Caco-2 (cell line): ENCODE data around the gene TTC31. TPM values are rescaled to one million over a fixed set of nuclear protein-coding genes. Genes with fewer than 3 reads are reported as not detected.

ENCODE experiments used
- BruUV-seq: library from RNA; stranded (reverse); fragments of 400-500 nt; replicated peaks from 2 replicates; lab custom pipeline; 2021; lab: Mats Ljungman, UMichigan
- CTCF ChIA-PET: fragments of 300-600 bp; sonication (Branson Sonifier 250); formaldehyde crosslinking; loops from one replicate; lab custom pipeline; 2022; ENCODE audit warnings: antibody characterized with exemption; lab: Charles Lee
- POLR2A ChIA-PET: fragments of 300-600 bp; sonication (Branson Sonifier 250); formaldehyde crosslinking; loops from one replicate; lab custom pipeline; 2022; ENCODE audit warnings: antibody characterized with exemption; lab: Charles Lee
- DNase-seq, 2 experiments: peaks; one replicate each; pipeline versions ENCODE4 v3.0.0 to v3.0.0-alpha.2; 2020 to 2022
- H3K27me3 ChIP-seq: replicated peaks from 2 replicates; pipeline ENCODE4 v1.6.0; 2011; ENCODE audit warnings: low read length; ENCODE audit not compliant: control insufficient read depth, insufficient read depth
- H3K36me3 ChIP-seq: 2 replicates; pipeline ENCODE4 v1.5.1; 2011; ENCODE audit warnings: low read length; ENCODE audit not compliant: control insufficient read depth, insufficient read depth
- H3K4me1 ChIP-seq: fragments of 250-450 bp; sonication (Bioruptor Pico); 2 replicates; pipeline ENCODE4 v1.5.1; 2020; ENCODE audit warnings: mild to moderate bottlenecking
- H3K4me3 ChIP-seq: 2 replicates; pipeline ENCODE4 v1.5.1; 2011; ENCODE audit warnings: low read depth, mild to moderate bottlenecking, control low read depth, low read length
- H3K9me3 ChIP-seq: fragments of 250-450 bp; sonication (Bioruptor Pico); 2 replicates; pipeline ENCODE4 v1.5.1; 2020; ENCODE audit warnings: mild to moderate bottlenecking, moderate library complexity
- H3K27ac Mint-ChIP-seq: one replicate; pipeline ENCODE4 v1.8.0; 2022; ENCODE audit warnings: mixed read lengths; ENCODE audit not compliant: unreplicated experiment
- H3K27me3 Mint-ChIP-seq: one replicate; pipeline ENCODE4 v1.8.0; 2022; ENCODE audit warnings: mixed read lengths; ENCODE audit not compliant: insufficient read depth, unreplicated experiment
- H3K36me3 Mint-ChIP-seq: one replicate; pipeline ENCODE4 v1.8.0; 2022; ENCODE audit warnings: mild to moderate bottlenecking, mixed read lengths; ENCODE audit not compliant: insufficient read depth, unreplicated experiment
- H3K4me1 Mint-ChIP-seq: one replicate; pipeline ENCODE4 v1.8.0; 2022; ENCODE audit warnings: low read depth, mixed read lengths; ENCODE audit not compliant: unreplicated experiment
- H3K4me3 Mint-ChIP-seq: one replicate; pipeline ENCODE4 v1.8.0; 2022; ENCODE audit warnings: mild to moderate bottlenecking, moderate library complexity, mixed read lengths; ENCODE audit not compliant: unreplicated experiment
- H3K9me3 Mint-ChIP-seq: one replicate; pipeline ENCODE4 v1.8.0; 2022; ENCODE audit warnings: mixed read lengths; ENCODE audit not compliant: unreplicated experiment
- intact Hi-C: fragments of 100-400 bp; cut with micrococcal nuclease; formaldehyde crosslinking; loops from one replicate; pipeline ENCODE4 v1.10.0; 2022; ENCODE audit not compliant: unreplicated experiment
- total RNA-seq: library from RNA; stranded (reverse); gene quantifications from 2 replicates; pipeline ENCODE4 v1.2.3, GENCODE V29; 2022
- TF ChIP-seq, protein P1 (sequence below), 2 experiments: fragments of 200-600 bp in 1 of 2; IDR thresholded peaks; 1 replicate in 1 of 2; 2 replicates in 1 of 2; pipeline versions ENCODE4 v1.5.1 to v1.8.0; 2011 to 2022; ENCODE audit warnings: antibody characterized with exemption in 1 of 2, control low read depth in 1 of 2, inconsistent platforms in 1 of 2, low read depth in 1 of 2, low read length in 1 of 2, mild to moderate bottlenecking in 1 of 2, moderate library complexity in 1 of 2; ENCODE audit not compliant: insufficient read depth in 1 of 2, severe bottlenecking in 1 of 2, unreplicated experiment in 1 of 2

TTC31 gene
- total RNA-seq, 1 experiment from 2014 or later, result 32.4 TPM

DNA sequence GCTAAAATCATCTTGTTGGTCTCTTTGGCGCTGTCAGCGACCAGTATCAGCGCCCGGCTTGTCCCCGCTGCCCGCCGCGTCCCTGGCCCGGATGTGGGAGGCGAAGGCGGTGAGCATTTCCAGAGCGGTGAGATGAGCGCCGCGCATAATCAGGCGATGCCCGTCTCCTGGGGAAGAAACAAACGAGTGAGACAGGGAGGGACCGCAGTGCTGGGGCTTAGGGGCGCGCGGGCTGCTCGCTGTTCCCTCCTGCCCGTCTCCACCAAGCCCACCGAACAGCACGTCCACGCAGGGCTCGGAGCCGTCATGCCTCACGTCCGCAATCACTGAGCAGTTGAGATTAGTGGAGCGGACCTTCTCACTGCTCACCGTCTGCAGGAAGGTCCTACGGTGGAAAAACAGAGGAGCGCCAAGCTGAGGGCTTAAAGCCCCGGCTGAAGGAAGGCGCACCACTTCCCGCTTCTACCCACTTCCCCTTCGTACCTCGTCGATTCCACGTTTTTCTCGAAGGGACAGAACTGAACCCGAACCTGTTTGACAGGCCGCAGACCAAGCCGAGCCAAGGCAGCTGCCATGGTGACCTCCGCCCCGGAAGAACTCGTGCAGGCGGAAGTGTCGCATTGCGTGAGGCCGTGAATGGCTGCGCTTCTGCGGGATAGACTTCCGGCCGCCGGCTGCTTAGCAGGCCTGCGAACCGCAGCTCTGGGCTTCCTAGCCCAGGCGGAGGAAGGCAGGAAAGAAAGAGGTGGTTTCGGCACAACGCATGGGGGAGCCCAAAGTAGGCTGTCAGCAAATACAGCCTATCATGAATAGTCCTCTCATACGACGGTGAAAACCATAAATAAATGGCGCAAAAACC, 10.6 kb upstream of the TTC31 start, which contains the start of gene MRPL53:
Gene MRPL53, minus strand, starts transcription at position 595 of the 859 bp plus-strand sequence. Its CDS starts 20 bp downstream, at position 575.
- intact Hi-C loops, result loop anchor here (1.0 kb wide), 4 partner anchors 11 to 115 kb away; partner anchors contain the start of genes AUP1, HTRA2, TTC31 and WBP1
- no peaks in the 10 kb centered on the region for H3K36me3 ChIP-seq
- Mint-ChIP-seq H3K9me3 (no peaks in the 10 kb centered on the region), H3K27me3 (no peaks in the 10 kb centered on the region), H3K27ac (peak within 1 kb of the TSS; percentile 95), H3K36me3 (peaks cover 48% of the 10 kb centered on the region), H3K4me1 (peaks cover 8% of the 10 kb centered on the region), H3K4me3 (peak within 1 kb of the TSS; percentile 93)
- H3K4me1 ChIP-seq, result peaks cover 4% of the 10 kb centered on the region; the same call in 1 of the 2 replicates
- TF ChIP-seq, protein P1, sequence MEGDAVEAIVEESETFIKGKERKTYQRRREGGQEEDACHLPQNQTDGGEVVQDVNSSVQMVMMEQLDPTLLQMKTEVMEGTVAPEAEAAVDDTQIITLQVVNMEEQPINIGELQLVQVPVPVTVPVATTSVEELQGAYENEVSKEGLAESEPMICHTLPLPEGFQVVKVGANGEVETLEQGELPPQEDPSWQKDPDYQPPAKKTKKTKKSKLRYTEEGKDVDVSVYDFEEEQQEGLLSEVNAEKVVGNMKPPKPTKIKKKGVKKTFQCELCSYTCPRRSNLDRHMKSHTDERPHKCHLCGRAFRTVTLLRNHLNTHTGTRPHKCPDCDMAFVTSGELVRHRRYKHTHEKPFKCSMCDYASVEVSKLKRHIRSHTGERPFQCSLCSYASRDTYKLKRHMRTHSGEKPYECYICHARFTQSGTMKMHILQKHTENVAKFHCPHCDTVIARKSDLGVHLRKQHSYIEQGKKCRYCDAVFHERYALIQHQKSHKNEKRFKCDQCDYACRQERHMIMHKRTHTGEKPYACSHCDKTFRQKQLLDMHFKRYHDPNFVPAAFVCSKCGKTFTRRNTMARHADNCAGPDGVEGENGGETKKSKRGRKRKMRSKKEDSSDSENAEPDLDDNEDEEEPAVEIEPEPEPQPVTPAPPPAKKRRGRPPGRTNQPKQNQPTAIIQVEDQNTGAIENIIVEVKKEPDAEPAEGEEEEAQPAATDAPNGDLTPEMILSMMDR (IDR thresholded peaks at IDR 0.05; ENCODE audit: insufficient read depth in 1 of 2, low read depth in 1 of 2, low read length in 1 of 2, severe bottlenecking in 1 of 2, unreplicated experiment in 1 of 2), result no peak
- ChIA-PET CTCF (interaction anchor here (0.6 to 1.7 kb wide), 6 partner anchors 10 to 691 kb away, joined by 3 to 7 read pairs (median 6); partner anchors contain the start of genes CCDC142, TTC31 and WBP1), POLR2A (interaction anchor here (0.6 to 2.4 kb wide), 6 partner anchors 10 to 32 kb away, joined by 3 to 20 read pairs (median 4); partner anchors contain the start of genes CCDC142, TTC31 and WBP1)
- peak; percentile 97 for DNase-seq
- TSS peak; percentile 89 for BruUV-seq
- no peaks in the 10 kb centered on the region for H3K9me3 ChIP-seq
- H3K4me3 ChIP-seq, result peak within 1 kb of the TSS; percentile 65
- no peaks in the 10 kb centered on the region for H3K27me3 ChIP-seq

DNA sequence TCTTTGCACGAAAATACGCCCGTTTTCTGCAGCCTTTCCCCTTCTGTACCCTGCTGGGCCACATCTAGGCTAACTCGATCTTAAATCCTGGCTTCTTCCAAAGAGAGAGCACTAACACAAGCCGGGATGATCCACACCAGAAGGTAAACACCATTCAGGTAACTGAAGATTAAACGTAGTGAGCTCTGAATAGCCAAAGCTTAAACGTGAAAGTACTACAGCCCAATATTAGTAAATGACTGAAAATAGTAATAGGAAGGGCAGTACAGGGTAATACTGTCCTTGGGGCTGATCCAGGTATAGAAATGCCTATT, 10.0 kb upstream of the TTC31 start:
- H3K4me1 Mint-ChIP-seq, result peaks cover 8% of the 10 kb centered on the region
- ChIA-PET POLR2A (interaction anchor here (0.5 to 2.4 kb wide), 6 partner anchors 10 to 1672 kb away, joined by 3 to 20 read pairs (median 4); partner anchors contain the start of genes CCDC142, TTC31 and WBP1), CTCF (interaction anchor here (1.1 to 1.7 kb wide), 5 partner anchors 10 to 59 kb away, joined by 3 to 7 read pairs (median 6); partner anchors contain the start of genes CCDC142, TTC31 and WBP1)
- DNase-seq, result no peak
- peaks cover 52% of the 10 kb centered on the region for H3K36me3 Mint-ChIP-seq
- peak overlapping the region; percentile 95 for H3K27ac Mint-ChIP-seq
- intact Hi-C loops, result loop anchor here (1.0 kb wide), 4 partner anchors 10 to 114 kb away; partner anchors contain the start of genes AUP1, HTRA2, TTC31 and WBP1
- H3K36me3 ChIP-seq, result no peaks in the 10 kb centered on the region
- H3K9me3 ChIP-seq, result no peaks in the 10 kb centered on the region
- H3K27me3 ChIP-seq, result no peaks in the 10 kb centered on the region
- peaks cover 4% of the 10 kb centered on the region; the same call in 1 of the 2 replicates for H3K4me1 ChIP-seq
- peak overlapping the region; percentile 65 for H3K4me3 ChIP-seq
- TSS peak; percentile 89 for BruUV-seq
- H3K4me3 Mint-ChIP-seq, result peak overlapping the region; percentile 93
- H3K27me3 Mint-ChIP-seq, result no peaks in the 10 kb centered on the region
- TF ChIP-seq, protein P1 (IDR thresholded peaks at IDR 0.05; ENCODE audit: insufficient read depth in 1 of 2, low read depth in 1 of 2, low read length in 1 of 2, severe bottlenecking in 1 of 2, unreplicated experiment in 1 of 2), result no peak
- no peaks in the 10 kb centered on the region for H3K9me3 Mint-ChIP-seq

DNA sequence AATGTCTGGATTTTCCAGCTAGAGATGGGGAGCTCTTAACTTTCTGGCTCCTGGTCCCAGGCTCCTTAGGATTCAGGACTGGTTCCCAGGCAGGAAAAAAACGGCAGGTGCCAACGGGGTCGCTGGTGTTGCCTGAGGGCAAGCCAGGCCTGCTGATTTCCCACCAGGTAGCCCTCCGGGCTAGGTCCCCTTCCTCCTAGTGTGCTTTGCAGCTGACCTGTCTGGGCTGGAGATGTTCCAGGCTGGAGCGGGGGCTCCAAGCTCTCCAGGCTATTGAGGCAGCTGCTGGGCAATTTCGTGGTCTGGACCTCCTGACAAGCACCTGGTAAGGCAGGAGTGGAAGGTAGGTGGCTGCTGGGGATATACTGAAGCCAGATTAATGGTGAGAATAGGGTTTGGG, 8.4 kb upstream of the TTC31 start:
- Mint-ChIP-seq H3K4me1 (peaks cover 8% of the 10 kb centered on the region), H3K27me3 (no peaks in the 10 kb centered on the region), H3K9me3 (no peaks in the 10 kb centered on the region), H3K4me3 (peak overlapping the region; percentile 24), H3K36me3 (peaks cover 58% of the 10 kb centered on the region), H3K27ac (no peak overlapping the region)
- no peaks in the 10 kb centered on the region for H3K9me3 ChIP-seq
- H3K27me3 ChIP-seq, result no peaks in the 10 kb centered on the region
- CTCF ChIA-PET, result interaction anchor here (0.6 kb wide), 1 partner anchor 58 kb away, joined by 4 read pairs; no protein-coding TSS in a partner anchor
- intact Hi-C loops, result no loop called here
- H3K36me3 ChIP-seq, result no peaks in the 10 kb centered on the region
- no peak overlapping the region for H3K4me3 ChIP-seq
- POLR2A ChIA-PET, result interaction anchor here (2.4 kb wide), 1 partner anchor 16 kb away, joined by 20 read pairs; the partner anchor contains the start of gene WBP1
- no TSS peak for BruUV-seq
- TF ChIP-seq, protein P1 (IDR thresholded peaks at IDR 0.05; ENCODE audit: insufficient read depth in 1 of 2, low read depth in 1 of 2, low read length in 1 of 2, severe bottlenecking in 1 of 2, unreplicated experiment in 1 of 2), result no peak
- DNase-seq, result no peak
- peaks cover 4% of the 10 kb centered on the region; the same call in 1 of the 2 replicates for H3K4me1 ChIP-seq
